GM12872 (cell line): ENCODE data around the gene MUC5B.

Experiments
- CTCF ChIP-seq: IDR thresholded peaks from 3 replicates; pipeline ENCODE4 v1.5.1; 2011; ENCODE audit warnings: low read depth, mild to moderate bottlenecking, low read length, moderate library complexity; ENCODE audit not compliant: insufficient read depth

Gene MUC5B

GRCh38 chr11:1279674-1280055 is 56.8 kb downstream of the MUC5B start:
- no peak for TF ChIP-seq CTCF

- no peak for TF ChIP-seq CTCF
These were observed 57.5 kb downstream of the MUC5B start for GRCh38 chr11:1280116-1281035.

- no peak for TF ChIP-seq CTCF
These were observed 58.6 kb downstream of the MUC5B start for GRCh38 chr11:1281326-1281973.

GRCh38 chr11:1281974-1282365 is 59.1 kb downstream of the MUC5B start:
- no peak for TF ChIP-seq CTCF

- no peak for TF ChIP-seq CTCF
These were observed 60.2 kb downstream of the MUC5B start for GRCh38 chr11:1283091-1283511.

GRCh38 chr11:1283906-1284305 is 61.0 kb downstream of the MUC5B start:
- TF ChIP-seq CTCF: no peak

GRCh38 chr11:1285316-1285744 is 62.5 kb downstream of the MUC5B start:
- no peak for TF ChIP-seq CTCF
